ENCODE results near the gene OR5K1. TPM values are rescaled to one million over a fixed set of nuclear protein-coding genes. Genes with fewer than 3 reads are reported as not detected.

OR5K1 gene
- total and polyA plus RNA-seq, 2 of the 8 experiments (the other 6 are each of a cell fraction or from before 2014, with no cell fraction given) = not detected

DNA sequence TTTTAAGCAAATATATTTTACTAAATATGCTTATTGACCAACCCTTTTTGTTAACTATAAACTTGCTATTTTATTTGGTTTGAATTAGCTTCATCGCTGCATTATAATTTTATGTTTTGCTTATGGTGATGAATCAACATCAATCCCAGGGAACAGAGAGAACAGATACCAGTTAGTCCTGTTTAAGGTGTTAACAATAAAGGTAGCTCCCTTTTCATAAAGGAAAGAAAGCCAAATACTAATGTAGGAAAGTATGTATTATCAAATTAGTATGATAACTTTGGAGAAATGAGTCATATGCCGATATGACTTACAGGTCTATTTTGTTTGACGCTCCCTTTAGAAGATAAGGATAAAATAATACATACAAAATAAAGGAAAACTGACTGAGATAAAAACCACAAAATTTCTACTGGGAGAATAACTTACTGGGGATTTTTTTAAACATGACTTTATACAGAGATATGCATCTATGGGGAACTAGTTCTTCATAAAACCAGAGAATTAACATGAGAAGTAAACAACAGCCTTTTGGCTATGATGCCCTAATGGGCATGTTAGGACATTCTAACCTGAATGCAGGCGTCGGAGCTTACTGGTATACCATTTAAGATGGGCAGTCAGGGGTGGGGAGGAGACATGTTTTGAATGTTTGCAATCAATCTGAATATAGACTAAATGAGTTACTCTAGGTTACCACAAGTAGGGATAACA is 39.0 kb downstream of the OR5K1 start:
- FAIRE-seq (no peak), DNase-seq (ENCODE audit: low read depth in 1 of 2, low spot score in 2 of 2) (no peak)
- 94% methylated on average over 5 of the region's 5 CpGs; no CpG with 5 or more reads in 1 of the 2 experiments for WGBS, 2 experiments (ENCODE audit: extremely low coverage in 1 of 2, insufficient coverage in 1 of 2, insufficient read length in 1 of 2, insufficient replicate concordance in 2 of 2, low coverage in 1 of 2, low lambda C conversion rate in 2 of 2, missing lambda C conversion rate in 1 of 2)
- Histone ChIP-seq H3K27ac (ENCODE audit: low read depth, low read length) (no peak overlapping the region), H3K9me3 (ENCODE audit: insufficient read depth in 2 of 2, low read depth in 1 of 2, low read length in 1 of 2) (no peaks in the 10 kb centered on the region), H2BK15ac (ENCODE audit: low read length) (no peak overlapping the region), H2BK12ac (ENCODE audit: low read depth, low read length) (no peak overlapping the region), H4K91ac (replicated peaks; ENCODE audit: insufficient read length, low read length) (no peak overlapping the region), H4K5ac (ENCODE audit: insufficient read length, low read depth, low read length) (no peak overlapping the region), H3K79me1 (ENCODE audit: low read depth, low read length) (no peaks in the 10 kb centered on the region), H3K9ac (replicated peaks in 1 of 4; ENCODE audit: extremely low read depth in 1 of 4, low read depth in 3 of 4, low read length in 3 of 4) (no peak overlapping the region), H3K4me1 (replicated peaks in 1 of 4; ENCODE audit: control insufficient read depth in 3 of 4, insufficient read depth in 4 of 4, low read length in 3 of 4) (no peaks in the 10 kb centered on the region), H3K56ac (replicated peaks; ENCODE audit: insufficient read length, low read depth, low read length) (no peak overlapping the region), H4K20me1 (replicated peaks in 1 of 2; ENCODE audit: control insufficient read depth in 1 of 2, insufficient read depth in 2 of 2, low read length in 2 of 2) (no peaks in the 10 kb centered on the region), H3K23ac (ENCODE audit: insufficient read length) (no peak overlapping the region), H2BK20ac (ENCODE audit: low read length) (no peak overlapping the region), H3K18ac (ENCODE audit: extremely low read depth, low read length) (no peak overlapping the region), H3K27me3 (replicated peaks in 1 of 4; ENCODE audit: control insufficient read depth in 3 of 4, extremely low read depth in 1 of 4, insufficient read depth in 3 of 4, low read length in 3 of 4) (no peaks in the 10 kb centered on the region), H3K36me3 (ENCODE audit: control insufficient read depth in 2 of 4, insufficient read depth in 4 of 4, low read length in 3 of 4) (no peaks in the 10 kb centered on the region), H2AFZ (ENCODE audit: low read length) (no peak overlapping the region), H3K14ac (ENCODE audit: insufficient read length) (no peak overlapping the region), H3K4me3 (ENCODE audit: extremely low read depth in 1 of 4, insufficient read depth in 2 of 4, low read depth in 3 of 4, low read length in 4 of 4) (no peak overlapping the region), H3K4me2 (ENCODE audit: insufficient read depth in 1 of 2, low read depth in 2 of 2, low read length in 2 of 2) (no peak overlapping the region), H3K4ac (replicated peaks; ENCODE audit: insufficient read length, low read depth, low read length) (no peak overlapping the region), H2AK5ac (ENCODE audit: low read depth, low read length) (no peak overlapping the region), H3K23me2 (ENCODE audit: low read depth, low read length) (no peaks in the 10 kb centered on the region), H4K8ac (ENCODE audit: extremely low read depth, insufficient read depth, low read length) (no peak overlapping the region), H2BK120ac (replicated peaks; ENCODE audit: low read depth, low read length) (no peak overlapping the region), H3K79me2 (ENCODE audit: control insufficient read depth in 1 of 2, insufficient read depth in 2 of 2, low read length in 2 of 2) (no peaks in the 10 kb centered on the region), H2BK5ac (ENCODE audit: low read depth, low read length) (no peak overlapping the region)
- POLR2A ChIA-PET (ENCODE audit: partially characterized antibody) = no interaction called here
- CTCF ChIA-PET (ENCODE audit: partially characterized antibody) = interaction anchor here (1.1 kb wide), 1 partner anchor 72 kb away, joined by 3 read pairs; no protein-coding TSS in a partner anchor
- no peak for TF ChIP-seq CBX5 (IDR thresholded peaks at IDR 0.05; ENCODE audit: low read depth, low read length)
- no peak for TF ChIP-seq POU5F1 (IDR thresholded peaks at IDR 0.05; ENCODE audit: low read depth, low read length)
- TF ChIP-seq RFX5 (IDR thresholded peaks at IDR 0.05; ENCODE audit: borderline replicate concordance, low read depth, low read length) = no peak
- no peak for TF ChIP-seq MAX (IDR thresholded peaks at IDR 0.05)
- TF ChIP-seq JUN (IDR thresholded peaks at IDR 0.05; ENCODE audit: low read depth, low read length) = no peak
- no peak for TF ChIP-seq CBX8 (IDR thresholded peaks at IDR 0.05; ENCODE audit: borderline replicate concordance, low read depth, low read length)
- no peak for TF ChIP-seq FOSL1 (IDR thresholded peaks at IDR 0.05; ENCODE audit: insufficient read depth, low read depth, low read length)
- TF ChIP-seq GTF2F1 (IDR thresholded peaks at IDR 0.05; ENCODE audit: borderline replicate concordance, low read depth, low read length) = no peak
- no peak for TF ChIP-seq YY1 (IDR thresholded peaks at IDR 0.05; ENCODE audit: low read depth, low read length)
- no peak for TF ChIP-seq HDAC6 (IDR thresholded peaks at IDR 0.05; ENCODE audit: low read depth, low read length)
- TF ChIP-seq PHF8 (conservative IDR thresholded peaks at IDR 0.05; ENCODE audit: low read depth, low read length) = no peak

Data from H1 (cell line).